Measurements from ENCODE around the gene BRAP.
"Not testable (repeated sequence)": the region's sequence is repeated elsewhere in the genome, so short reads cannot be mapped to it uniquely, and the experiment has no call there.

Gene BRAP

GRCh38 chr12:111673503-111673902, 12.3 kb downstream of the BRAP start:
- no peak for DNase-seq

GRCh38 chr12:111672822-111673381, 12.9 kb downstream of the BRAP start:
- no peak for DNase-seq

- DNase-seq: no peak
Measured at GRCh38 chr12:111664961-111665865, 20.5 kb downstream of the BRAP start.

- no peak for DNase-seq
Measured at GRCh38 chr12:111664499-111664898, 21.3 kb downstream of the BRAP start.

GRCh38 chr12:111656016-111656415, 29.7 kb downstream of the BRAP start:
- no peak for DNase-seq

- no peak for DNase-seq
Measured at GRCh38 chr12:111655356-111655755, 30.4 kb downstream of the BRAP start.

GRCh38 chr12:111653596-111653995, 32.2 kb downstream of the BRAP start:
- DNase-seq: no peak

GRCh38 chr12:111652530-111652929, 33.2 kb downstream of the BRAP start:
- DNase-seq: not testable (repeated sequence)

- DNase-seq: no peak
Measured at GRCh38 chr12:111650912-111651311, 34.8 kb downstream of the BRAP start.

GRCh38 chr12:111645433-111645832, 40.3 kb downstream of the BRAP start:
- no peak for DNase-seq

- DNase-seq: peak; percentile 26
Measured at GRCh38 chr12:111643427-111643826, 42.3 kb downstream of the BRAP start.

- no peak for DNase-seq
Measured at GRCh38 chr12:111642681-111643426, 42.9 kb downstream of the BRAP start.

- DNase-seq: no peak
Measured at GRCh38 chr12:111640506-111640905, 45.2 kb downstream of the BRAP start.

- DNase-seq: peak; percentile 28
Measured at GRCh38 chr12:111638556-111638955, 47.2 kb downstream of the BRAP start.

GRCh38 chr12:111636209-111636945, 49.4 kb downstream of the BRAP start:
- DNase-seq: peak; percentile 94

- no peak for DNase-seq
Measured at GRCh38 chr12:111635524-111635923, 50.2 kb downstream of the BRAP start.

GRCh38 chr12:111628505-111629260, 57.1 kb downstream of the BRAP start:
- no peak for DNase-seq

- DNase-seq: no peak
Measured at GRCh38 chr12:111626230-111626629, 59.5 kb downstream of the BRAP start.

- DNase-seq: no peak
Measured at GRCh38 chr12:111624540-111624939, 61.2 kb downstream of the BRAP start.

GRCh38 chr12:111617841-111618240, 67.9 kb downstream of the BRAP start:
- DNase-seq: not testable (repeated sequence)

- no peak for DNase-seq
Measured at GRCh38 chr12:111616177-111616623, 69.6 kb downstream of the BRAP start.

GRCh38 chr12:111607239-111607638, 78.5 kb downstream of the BRAP start:
- DNase-seq: no peak

Data from femur (tissue), 1 donor.